Activated CD4-positive, alpha-beta T cell treated with anti-CD3 and anti-CD28 coated beads, Interleukin-2, Interleukin-4, amounts not matched to agents 100 ng/mL and 50 ng/mL, durations not matched to agents 16 hours and 8 hours (primary cell): ENCODE measurements around the gene ARNT2.

Experiments used
- DNase-seq: peaks from one replicate; pipeline ENCODE4 v3.0.0-alpha.2; 2020; ENCODE audit warnings: low spot score

The ARNT2 gene

GRCh38 chr15:80595396-80595795 is 191.2 kb downstream of the ARNT2 start:
- DNase-seq: no peak

GRCh38 chr15:80596521-80596976 is 192.4 kb downstream of the ARNT2 start:
- no peak for DNase-seq

GRCh38 chr15:80597076-80597475 is 192.9 kb downstream of the ARNT2 start:
- DNase-seq: no peak

GRCh38 chr15:80599359-80599758 is 195.2 kb downstream of the ARNT2 start:
- no peak for DNase-seq

GRCh38 chr15:80600626-80601025 is 196.4 kb downstream of the ARNT2 start:
- DNase-seq: no peak

- DNase-seq: no peak
Observed at GRCh38 chr15:80601256-80601655, 197.1 kb downstream of the ARNT2 start.

GRCh38 chr15:80604583-80605575 is 200.7 kb downstream of the ARNT2 start:
- DNase-seq: no peak

GRCh38 chr15:80605591-80606150 is 201.5 kb downstream of the ARNT2 start:
- no peak for DNase-seq

- no peak for DNase-seq
Observed at GRCh38 chr15:80606511-80607071, 202.4 kb downstream of the ARNT2 start.

- DNase-seq: no peak
Observed at GRCh38 chr15:80607287-80607980, 203.3 kb downstream of the ARNT2 start.

GRCh38 chr15:80608688-80609087 is 204.5 kb downstream of the ARNT2 start:
- DNase-seq: no peak

GRCh38 chr15:80609091-80609490 is 204.9 kb downstream of the ARNT2 start:
- no peak for DNase-seq

- DNase-seq: no peak
Observed at GRCh38 chr15:80609512-80609946, 205.3 kb downstream of the ARNT2 start.

GRCh38 chr15:80611543-80612080 is 207.4 kb downstream of the ARNT2 start:
- no peak for DNase-seq

- DNase-seq: no peak
Observed at GRCh38 chr15:80612118-80612823, 208.1 kb downstream of the ARNT2 start.

- DNase-seq: no peak
Observed at GRCh38 chr15:80613762-80614365, 209.7 kb downstream of the ARNT2 start.

GRCh38 chr15:80614711-80615360 is 210.7 kb downstream of the ARNT2 start:
- no peak for DNase-seq

- DNase-seq: no peak
Observed at GRCh38 chr15:80615361-80615736, 211.2 kb downstream of the ARNT2 start.

- DNase-seq: no peak
Observed at GRCh38 chr15:80615783-80616391, 211.7 kb downstream of the ARNT2 start.
